Measurements from ENCODE around the gene MMEL1. TPM values are rescaled to one million over a fixed set of nuclear protein-coding genes. Genes with fewer than 3 reads are reported as not detected.

Gene MMEL1
- total and polyA plus RNA-seq, 2 donors (not counting 3 experiments of a cell fraction or from before 2014, with no cell fraction given), result 1.1 to 1.2 TPM

DNA sequence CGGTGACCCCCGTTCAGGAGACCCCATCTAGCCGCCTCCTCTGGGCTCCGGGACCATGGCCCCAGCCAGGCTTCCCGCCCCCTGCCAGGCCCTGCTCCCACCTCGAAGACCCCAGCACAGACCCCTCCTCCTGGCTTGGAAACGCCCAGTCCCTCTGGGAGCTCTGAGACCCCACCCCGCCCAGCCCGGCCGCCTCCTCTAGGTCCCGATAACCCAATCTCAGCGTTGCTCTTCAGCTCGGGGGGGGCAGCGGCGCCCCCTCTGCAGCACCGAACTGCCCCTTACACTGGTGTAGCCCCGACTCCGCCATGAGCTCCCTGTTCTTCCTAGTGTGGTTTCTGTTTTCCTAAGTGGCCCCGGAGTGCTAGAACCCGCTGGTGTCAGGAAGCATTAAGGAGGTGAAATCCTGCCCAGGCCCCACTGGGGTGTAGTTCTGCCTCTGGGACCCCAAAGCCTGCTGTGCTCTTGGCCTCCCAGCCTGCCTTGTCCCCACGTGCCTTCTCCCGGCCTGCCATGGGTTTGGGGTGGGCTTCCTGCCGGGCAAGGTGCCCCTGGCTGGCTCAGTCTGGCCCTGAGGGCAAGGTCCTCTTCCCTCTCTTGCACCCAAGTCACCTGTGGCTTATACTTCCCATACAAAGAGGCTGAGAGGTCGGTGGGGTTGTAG is 10.7 kb upstream of the MMEL1 start:
- no peaks in the 10 kb centered on the region for H3K27me3 ChIP-seq (ENCODE audit: control insufficient read depth in 2 of 2, insufficient read depth in 2 of 2, low read length in 2 of 2)
- H3K9me1 ChIP-seq (replicated peaks; ENCODE audit: control insufficient read depth, extremely low read depth, insufficient read depth, low read length), result no peaks in the 10 kb centered on the region
- DNase-seq (ENCODE audit: low read depth, low spot score), result no peak
- FAIRE-seq, result no peak
- dilution Hi-C loops (cut with MboI; ENCODE audit: extremely low pct_ligation_motif_present, low sequenced_read_pairs) (no loop called here), intact Hi-C loops (cut with micrococcal nuclease) (loop anchor here (1.0 to 10.0 kb wide), 7 partner anchors 57 to 771 kb away; partner anchors contain the start of genes PANK4, PRXL2B and TNFRSF14)
- TF ChIP-seq GATA2 (IDR thresholded peaks at IDR 0.05; ENCODE audit: insufficient read depth, insufficient read length, low read depth, low read length) (no peak), EZH2 (IDR thresholded peaks at IDR 0.05; ENCODE audit: borderline replicate concordance, low read depth, low read length, severe bottlenecking) (no peak), POLR2A (IDR thresholded peaks at IDR 0.05; ENCODE audit: low read depth, low read length) (no peak), FOS (IDR thresholded peaks at IDR 0.05; ENCODE audit: borderline replicate concordance, insufficient read depth, low read length) (no peak), POLR2AphosphoS5 (IDR thresholded peaks at IDR 0.05; ENCODE audit: insufficient read depth, low read depth, low read length) (no peak), MYC (IDR thresholded peaks at IDR 0.05; ENCODE audit: low read depth, low read length) (no peak), JUN (IDR thresholded peaks at IDR 0.05; ENCODE audit: borderline replicate concordance, insufficient read depth, insufficient read length, low read depth) (no peak)
- TF ChIP-seq, protein P1, sequence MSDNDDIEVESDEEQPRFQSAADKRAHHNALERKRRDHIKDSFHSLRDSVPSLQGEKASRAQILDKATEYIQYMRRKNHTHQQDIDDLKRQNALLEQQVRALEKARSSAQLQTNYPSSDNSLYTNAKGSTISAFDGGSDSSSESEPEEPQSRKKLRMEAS (IDR thresholded peaks at IDR 0.05; ENCODE audit: insufficient read depth, insufficient read length), result no peak
- TF ChIP-seq, protein P2, sequence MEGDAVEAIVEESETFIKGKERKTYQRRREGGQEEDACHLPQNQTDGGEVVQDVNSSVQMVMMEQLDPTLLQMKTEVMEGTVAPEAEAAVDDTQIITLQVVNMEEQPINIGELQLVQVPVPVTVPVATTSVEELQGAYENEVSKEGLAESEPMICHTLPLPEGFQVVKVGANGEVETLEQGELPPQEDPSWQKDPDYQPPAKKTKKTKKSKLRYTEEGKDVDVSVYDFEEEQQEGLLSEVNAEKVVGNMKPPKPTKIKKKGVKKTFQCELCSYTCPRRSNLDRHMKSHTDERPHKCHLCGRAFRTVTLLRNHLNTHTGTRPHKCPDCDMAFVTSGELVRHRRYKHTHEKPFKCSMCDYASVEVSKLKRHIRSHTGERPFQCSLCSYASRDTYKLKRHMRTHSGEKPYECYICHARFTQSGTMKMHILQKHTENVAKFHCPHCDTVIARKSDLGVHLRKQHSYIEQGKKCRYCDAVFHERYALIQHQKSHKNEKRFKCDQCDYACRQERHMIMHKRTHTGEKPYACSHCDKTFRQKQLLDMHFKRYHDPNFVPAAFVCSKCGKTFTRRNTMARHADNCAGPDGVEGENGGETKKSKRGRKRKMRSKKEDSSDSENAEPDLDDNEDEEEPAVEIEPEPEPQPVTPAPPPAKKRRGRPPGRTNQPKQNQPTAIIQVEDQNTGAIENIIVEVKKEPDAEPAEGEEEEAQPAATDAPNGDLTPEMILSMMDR (IDR thresholded peaks at IDR 0.05; ENCODE audit: extremely low read depth in 1 of 2, insufficient read depth in 1 of 2, low read depth in 1 of 2, low read length in 2 of 2), result no peak
- peaks cover 8% of the 10 kb centered on the region for H3K4me1 ChIP-seq (ENCODE audit: control insufficient read depth, extremely low read depth, insufficient read depth, low read length)
- H3K79me2 ChIP-seq (ENCODE audit: control insufficient read depth, insufficient read depth, low read length), result no peaks in the 10 kb centered on the region
- POLR2A ChIA-PET, result no interaction called here
- H4K20me1 ChIP-seq (replicated peaks; ENCODE audit: control insufficient read depth, extremely low read depth, insufficient read depth, low read length), result no peaks in the 10 kb centered on the region
- H3K4me3 ChIP-seq (replicated peaks in 1 of 3; ENCODE audit: insufficient read depth in 1 of 3, low read depth in 1 of 3, low read length in 3 of 3), result peak overlapping the region in 2 of 3 experiments; percentile 55 to 60
- H3K36me3 ChIP-seq (ENCODE audit: control insufficient read depth in 2 of 2, extremely low read depth in 1 of 2, insufficient read depth in 2 of 2, low read length in 2 of 2), result no peaks in the 10 kb centered on the region
- BruUV-seq (replicated peaks), result no TSS peak
- peak overlapping the region; percentile 87 for H3K4me2 ChIP-seq (ENCODE audit: insufficient read depth, low read length)
- H3K9me3 ChIP-seq (replicated peaks; ENCODE audit: control insufficient read depth, insufficient read depth, low read length), result no peaks in the 10 kb centered on the region
- H2AFZ ChIP-seq (ENCODE audit: low read depth, low read length), result peak overlapping the region; percentile 47
- CTCF ChIA-PET, result no interaction called here
- no peak overlapping the region for H3K27ac ChIP-seq (ENCODE audit: insufficient read depth, low read depth, low read length)
- H3K9ac ChIP-seq (replicated peaks; ENCODE audit: extremely low read depth, insufficient read depth, low read length), result no peak overlapping the region

All from endothelial cell of umbilical vein (primary cell).